WTC11 (cell line): ENCODE data around the gene TPX2.

Source experiments
- CTCF ChIP-seq: fragments of 200-600 bp; IDR thresholded peaks from 2 replicates; pipeline ENCODE4 v1.8.0; 2022; ENCODE audit warnings: antibody characterized with exemption
- FOXJ3 ChIP-seq: sonication (generic); formaldehyde crosslinking; IDR thresholded peaks from 2 replicates; pipeline ENCODE4 v1.9.0; 2021; ENCODE audit warnings: missing genetic modification reagents, mild to moderate bottlenecking, borderline replicate concordance
- FOXP4 ChIP-seq: sonication (generic); formaldehyde crosslinking; IDR thresholded peaks from 2 replicates; pipeline ENCODE4 v1.8.0; 2022; ENCODE audit warnings: mild to moderate bottlenecking, missing genetic modification reagents
- NR3C1 ChIP-seq: sonication (generic); formaldehyde crosslinking; conservative IDR thresholded peaks from 2 replicates; pipeline ENCODE4 v1.8.1; 2023; ENCODE audit warnings: low read depth, mild to moderate bottlenecking, missing genetic modification reagents
- SMAD3 ChIP-seq: sonication (generic); formaldehyde crosslinking; IDR thresholded peaks from 2 replicates; pipeline ENCODE4 v1.8.0; 2022; ENCODE audit warnings: missing genetic modification reagents, mild to moderate bottlenecking, borderline replicate concordance

- TF ChIP-seq CTCF = no peak
- no peak for TF ChIP-seq NR3C1 (CRISPR knock-in tag)
- TF ChIP-seq FOXP4 = no peak
- no peak for TF ChIP-seq FOXJ3 (CRISPR knock-in tag)
- no peak for TF ChIP-seq SMAD3
Observed at GRCh38 chr20:31740656-31741323, 1.7 kb downstream of the TPX2 start.
